WI38 (cell line): Measurements from ENCODE around the gene OR6S1.
"Not testable (repeated sequence)": the region's sequence is repeated elsewhere in the genome, so short reads cannot be mapped to it uniquely, and the experiment has no call there.

Source experiments
- H3K4me3 ChIP-seq: 2 replicates; pipeline ENCODE4 v1.5.1; 2011; ENCODE audit warnings: low read depth, mild to moderate bottlenecking, control low read depth, low read length
- CTCF ChIP-seq: IDR thresholded peaks from 2 replicates; pipeline ENCODE4 v1.5.1; 2012; ENCODE audit warnings: low read depth, mild to moderate bottlenecking, control low read depth, low read length

OR6S1 gene

GRCh38 chr14:20680363-20680762, 38.9 kb upstream of the OR6S1 start:
- no peak for TF ChIP-seq CTCF
- no peak overlapping the region for H3K4me3 ChIP-seq

GRCh38 chr14:20679907-20680306, 38.4 kb upstream of the OR6S1 start:
- no peak overlapping the region for H3K4me3 ChIP-seq
- TF ChIP-seq CTCF = no peak

- no peak for TF ChIP-seq CTCF
- no peak overlapping the region for H3K4me3 ChIP-seq
Observed at GRCh38 chr14:20676072-20676471, 34.6 kb upstream of the OR6S1 start.

- no peak overlapping the region for H3K4me3 ChIP-seq
- no peak for TF ChIP-seq CTCF
Observed at GRCh38 chr14:20675669-20676068, 34.2 kb upstream of the OR6S1 start.

GRCh38 chr14:20671597-20672283, 30.2 kb upstream of the OR6S1 start:
- H3K4me3 ChIP-seq = no peak overlapping the region
- TF ChIP-seq CTCF = no peak

- H3K4me3 ChIP-seq = no peak overlapping the region
- no peak for TF ChIP-seq CTCF
Observed at GRCh38 chr14:20668969-20669368, 27.5 kb upstream of the OR6S1 start.

GRCh38 chr14:20667957-20668356, 26.5 kb upstream of the OR6S1 start:
- H3K4me3 ChIP-seq = no peak overlapping the region
- TF ChIP-seq CTCF = no peak

GRCh38 chr14:20666400-20666961, 25.0 kb upstream of the OR6S1 start:
- not testable (repeated sequence) for H3K4me3 ChIP-seq
